HG03039 (cell line): Measurements from ENCODE around the gene DNAJC18.

Source experiments
- ATAC-seq: cut with Tn5 transposase; IDR thresholded peaks from one replicate; pipeline ENCODE4 v1.9.1; 2021; ENCODE audit warnings: mild to moderate bottlenecking, moderate library complexity; ENCODE audit not compliant: unreplicated experiment

Gene DNAJC18

GRCh38 chr5:139371482-139372435, 67.6 kb downstream of the DNAJC18 start:
- ATAC-seq, result no peak

DNA sequence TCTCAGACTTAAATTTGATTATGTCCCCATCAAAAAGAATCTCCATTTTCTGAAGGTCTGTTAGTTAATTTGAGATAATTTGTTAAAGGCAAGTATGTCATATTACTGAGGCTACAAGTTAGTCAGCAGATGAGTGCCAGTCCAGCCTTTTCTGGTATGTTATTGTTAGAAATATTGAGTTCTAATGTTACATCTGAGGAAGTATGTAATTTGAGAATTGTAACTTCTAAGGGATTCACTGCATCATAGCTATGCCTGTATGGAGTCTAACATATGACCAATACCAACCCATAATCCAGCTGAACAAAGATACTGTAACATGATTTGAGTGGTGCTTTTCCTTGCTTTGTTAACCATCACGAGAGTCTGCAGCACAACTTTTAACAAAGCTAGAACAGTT, 70.1 kb downstream of the DNAJC18 start:
- ATAC-seq, result no peak

GRCh38 chr5:139368613-139369012, 70.7 kb downstream of the DNAJC18 start:
- ATAC-seq, result no peak

GRCh38 chr5:139364466-139364865, 74.9 kb downstream of the DNAJC18 start:
- ATAC-seq, result no peak

GRCh38 chr5:139363937-139364336, 75.4 kb downstream of the DNAJC18 start:
- no peak for ATAC-seq

DNA sequence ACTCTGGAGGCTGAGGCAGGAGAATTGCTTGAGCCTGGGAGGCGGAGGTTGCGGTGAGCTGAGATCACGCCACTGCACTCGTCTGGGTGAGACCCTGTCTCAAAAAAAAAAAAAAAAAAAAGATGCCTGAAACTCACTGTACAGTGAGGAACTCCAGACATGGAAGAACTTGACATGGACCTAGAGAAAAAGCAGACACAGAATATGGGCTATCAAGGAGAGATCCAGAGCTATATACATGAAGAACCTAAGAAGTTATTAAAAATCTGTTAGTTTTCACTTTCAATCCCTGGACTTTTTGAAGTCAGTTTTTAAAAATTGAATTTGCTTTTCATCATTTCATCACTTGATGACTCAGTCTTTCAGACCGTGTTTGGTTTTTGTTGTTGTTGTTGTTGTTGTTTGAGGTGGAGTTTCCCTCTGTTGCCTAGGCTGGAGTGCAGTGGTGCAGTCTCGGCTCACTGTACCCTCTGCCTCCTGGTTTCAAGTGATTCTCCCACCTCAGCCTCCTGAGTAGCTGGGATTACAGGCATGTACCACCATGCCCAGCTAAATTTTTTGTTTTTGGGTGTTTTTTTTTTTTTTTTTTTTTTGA, 77.4 kb downstream of the DNAJC18 start:
- ATAC-seq, result no peak

- ATAC-seq, result no peak
Observed at GRCh38 chr5:139360384-139360783, 78.9 kb downstream of the DNAJC18 start.
